Measurements from ENCODE around the gene ANKRD60.

The ANKRD60 gene

DNA sequence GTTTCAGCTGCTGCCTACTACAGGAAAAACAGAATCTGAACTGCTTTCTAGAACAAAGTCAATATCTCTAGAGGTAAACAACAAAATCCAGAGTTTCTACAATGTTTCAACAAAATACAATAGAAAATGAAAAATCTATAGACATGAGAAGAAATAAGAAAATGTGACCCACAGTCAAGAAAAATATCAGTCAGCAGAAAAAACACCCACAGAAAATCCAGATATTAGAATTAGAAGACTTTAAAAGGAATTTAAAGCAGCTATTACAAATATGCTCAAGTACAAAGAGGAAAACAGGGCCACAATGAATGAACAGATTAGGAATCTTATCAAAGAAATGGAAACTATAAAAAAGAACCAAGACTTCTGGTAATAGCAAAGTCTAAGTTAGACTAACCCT, 26.4 kb upstream of the ANKRD60 start:
- no peak for DNase-seq (ENCODE audit: low read depth in 2 of 2)
- no peak overlapping the region for H3K4me3 ChIP-seq (replicated peaks in 1 of 2; ENCODE audit: low read depth in 2 of 2, low read length in 2 of 2)
- TF ChIP-seq, protein P1, sequence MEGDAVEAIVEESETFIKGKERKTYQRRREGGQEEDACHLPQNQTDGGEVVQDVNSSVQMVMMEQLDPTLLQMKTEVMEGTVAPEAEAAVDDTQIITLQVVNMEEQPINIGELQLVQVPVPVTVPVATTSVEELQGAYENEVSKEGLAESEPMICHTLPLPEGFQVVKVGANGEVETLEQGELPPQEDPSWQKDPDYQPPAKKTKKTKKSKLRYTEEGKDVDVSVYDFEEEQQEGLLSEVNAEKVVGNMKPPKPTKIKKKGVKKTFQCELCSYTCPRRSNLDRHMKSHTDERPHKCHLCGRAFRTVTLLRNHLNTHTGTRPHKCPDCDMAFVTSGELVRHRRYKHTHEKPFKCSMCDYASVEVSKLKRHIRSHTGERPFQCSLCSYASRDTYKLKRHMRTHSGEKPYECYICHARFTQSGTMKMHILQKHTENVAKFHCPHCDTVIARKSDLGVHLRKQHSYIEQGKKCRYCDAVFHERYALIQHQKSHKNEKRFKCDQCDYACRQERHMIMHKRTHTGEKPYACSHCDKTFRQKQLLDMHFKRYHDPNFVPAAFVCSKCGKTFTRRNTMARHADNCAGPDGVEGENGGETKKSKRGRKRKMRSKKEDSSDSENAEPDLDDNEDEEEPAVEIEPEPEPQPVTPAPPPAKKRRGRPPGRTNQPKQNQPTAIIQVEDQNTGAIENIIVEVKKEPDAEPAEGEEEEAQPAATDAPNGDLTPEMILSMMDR (IDR thresholded peaks at IDR 0.05; ENCODE audit: low read depth, low read length), result no peak

DNA sequence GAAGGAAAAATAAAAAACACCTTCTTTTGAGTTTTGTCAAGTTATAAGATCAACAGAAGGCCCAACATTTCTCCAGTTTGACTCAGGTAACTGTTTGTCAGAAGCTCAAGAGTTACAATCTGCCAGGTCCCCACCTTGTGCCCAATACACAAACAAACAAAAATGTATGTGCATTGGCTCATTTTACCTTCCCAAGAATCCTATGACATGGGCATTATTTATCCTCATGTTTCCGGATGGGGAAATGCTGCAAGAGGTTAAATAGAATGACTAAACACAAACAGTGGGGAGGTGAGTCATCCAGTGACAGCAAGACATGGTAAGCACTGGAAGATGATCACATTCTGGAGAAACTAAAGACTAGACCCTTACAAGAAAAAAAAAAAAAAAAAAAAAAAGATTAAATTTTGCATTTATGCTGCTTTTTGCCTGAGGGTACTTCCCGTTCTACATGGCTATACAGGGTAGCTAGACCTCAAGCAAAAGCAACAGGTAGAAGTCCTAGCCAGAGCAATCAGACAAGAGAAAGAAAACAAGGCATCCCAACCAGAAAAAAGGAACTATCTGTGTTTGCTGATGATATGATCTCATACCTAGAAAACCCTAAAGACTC, 23.6 kb upstream of the ANKRD60 start:
- DNase-seq (ENCODE audit: low read depth in 2 of 2), result peak; percentile 81 to 97
- TF ChIP-seq, protein P1 (IDR thresholded peaks at IDR 0.05; ENCODE audit: low read depth, low read length), result no peak
- H3K4me3 ChIP-seq (replicated peaks in 1 of 2; ENCODE audit: low read depth in 2 of 2, low read length in 2 of 2), result no peak overlapping the region

DNA sequence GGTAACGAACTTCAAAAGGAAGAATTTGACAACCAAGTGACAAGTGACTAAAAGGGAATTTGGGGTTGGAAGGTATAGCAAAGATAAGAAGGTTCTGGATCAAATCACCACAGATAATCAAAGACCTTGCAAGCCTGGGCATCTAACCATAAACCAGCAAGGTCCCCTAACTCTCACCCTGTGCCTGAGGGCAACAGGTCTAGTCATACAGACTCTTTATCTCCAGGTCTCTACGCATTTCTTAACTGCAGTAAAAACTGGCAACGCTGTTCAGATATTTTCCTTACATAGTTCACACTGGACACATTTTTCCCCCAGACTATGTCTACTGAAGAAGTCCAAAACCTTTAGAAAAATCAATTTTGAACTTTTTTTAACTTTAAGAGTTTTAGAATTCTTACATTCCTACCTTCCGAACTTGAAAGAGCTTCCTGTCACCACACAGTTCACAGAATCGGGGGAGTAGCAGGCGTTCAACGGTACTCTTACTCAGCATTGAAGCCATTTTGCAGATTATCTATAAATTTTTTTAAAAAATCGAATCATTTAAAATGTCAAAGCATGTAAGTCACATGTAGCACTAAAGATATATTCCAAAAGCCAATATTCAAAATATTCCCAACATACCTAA, 23.0 kb upstream of the ANKRD60 start:
- DNase-seq (ENCODE audit: low read depth in 2 of 2), result no peak
- TF ChIP-seq, protein P1 (IDR thresholded peaks at IDR 0.05; ENCODE audit: low read depth, low read length), result no peak
- H3K4me3 ChIP-seq (replicated peaks in 1 of 2; ENCODE audit: low read depth in 2 of 2, low read length in 2 of 2), result no peak overlapping the region

DNA sequence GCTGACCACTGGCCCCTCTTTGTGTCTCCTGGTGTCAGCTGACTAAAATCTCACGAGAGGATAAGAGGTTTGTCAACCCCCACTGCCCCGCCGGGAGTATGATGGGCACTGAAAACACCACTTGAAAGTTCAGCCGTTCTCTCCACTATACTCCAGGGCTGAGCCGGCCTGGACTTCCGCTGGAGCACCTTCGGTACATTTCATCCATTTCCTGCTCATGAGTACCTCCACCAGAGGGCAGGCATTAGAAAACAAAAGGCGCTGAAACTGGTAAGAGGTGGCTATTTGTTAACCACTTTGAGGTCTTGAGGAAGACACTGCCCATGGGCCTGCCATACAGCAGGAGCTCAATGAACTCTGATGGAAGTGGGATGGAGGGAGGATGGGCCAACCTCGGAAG, 17.9 kb upstream of the ANKRD60 start:
- H3K4me3 ChIP-seq (replicated peaks in 1 of 2; ENCODE audit: low read depth in 2 of 2, low read length in 2 of 2), result no peak overlapping the region
- DNase-seq (ENCODE audit: low read depth in 2 of 2), result peak; percentile 57 to 61
- TF ChIP-seq, protein P1 (IDR thresholded peaks at IDR 0.05; ENCODE audit: low read depth, low read length), result peak; percentile 41

DNA sequence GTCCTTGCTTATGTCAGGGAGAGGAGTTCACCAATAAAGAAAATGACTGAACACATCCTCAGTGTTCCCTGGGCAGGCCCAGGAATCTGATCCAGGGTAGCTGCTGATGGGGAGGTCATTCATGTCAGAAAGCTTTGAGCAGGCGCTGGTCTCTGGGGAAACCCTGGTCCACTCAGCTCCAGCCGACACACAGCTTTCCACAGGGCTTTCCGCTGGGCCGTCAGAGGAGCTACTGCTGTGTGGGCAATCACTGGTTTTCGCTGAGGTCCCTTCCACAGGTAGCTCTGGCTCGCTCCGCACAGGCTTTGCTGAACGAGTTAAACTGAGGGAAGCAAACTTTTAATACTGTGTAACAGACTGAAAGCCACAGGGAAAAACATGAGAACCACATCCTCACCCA, 17.5 kb upstream of the ANKRD60 start:
- DNase-seq (ENCODE audit: low read depth in 2 of 2), result no peak
- H3K4me3 ChIP-seq (replicated peaks in 1 of 2; ENCODE audit: low read depth in 2 of 2, low read length in 2 of 2), result no peak overlapping the region
- TF ChIP-seq, protein P1 (IDR thresholded peaks at IDR 0.05; ENCODE audit: low read depth, low read length), result no peak

DNA sequence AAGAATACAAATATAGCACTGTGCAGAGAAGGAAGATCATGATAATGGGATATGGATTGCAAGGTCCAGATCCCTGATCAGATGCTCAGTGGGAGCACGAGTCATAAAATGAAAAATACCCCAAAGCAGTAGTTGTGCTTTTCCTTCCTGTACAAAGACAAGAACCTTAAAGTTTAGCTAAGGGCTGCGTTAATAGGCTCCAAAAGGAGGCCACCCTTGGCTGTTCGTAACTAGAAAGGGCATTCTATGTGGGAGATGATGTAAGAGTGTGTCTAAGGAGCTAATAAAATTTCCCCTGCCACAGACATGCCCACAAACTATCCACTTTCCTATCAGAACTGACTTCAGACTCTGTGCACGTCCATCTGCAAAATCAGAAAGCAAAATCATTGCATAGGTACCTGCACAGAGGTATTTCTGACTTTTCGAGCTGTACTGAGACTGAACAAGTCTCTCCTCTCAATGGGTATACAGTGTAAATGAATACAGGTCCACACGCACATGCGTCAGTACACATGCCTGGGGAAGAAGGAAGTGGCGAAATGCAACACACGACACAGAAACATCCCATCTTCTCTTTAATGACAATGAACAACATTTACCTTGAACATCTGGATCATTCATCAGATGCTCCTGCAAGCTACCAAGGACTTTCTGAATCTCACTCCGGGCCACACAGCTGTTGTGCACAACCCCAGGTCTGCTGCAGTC, 16.9 kb upstream of the ANKRD60 start:
- DNase-seq (ENCODE audit: low read depth in 2 of 2), result no peak
- no peak overlapping the region for H3K4me3 ChIP-seq (replicated peaks in 1 of 2; ENCODE audit: low read depth in 2 of 2, low read length in 2 of 2)
- TF ChIP-seq, protein P1 (IDR thresholded peaks at IDR 0.05; ENCODE audit: low read depth, low read length), result no peak

Measured in cardiac fibroblast (primary cell).